Trophoblast cell (in vitro differentiated cells and primary cell): ENCODE results near the gene OSTC. TPM values are rescaled to one million over a fixed set of nuclear protein-coding genes. Genes with fewer than 3 reads are reported as not detected.

Experiments
- DNase-seq, 2 donors: peaks; one replicate each; pipeline ENCODE4 v3.0.0-alpha.2; 2016
- H2AFZ ChIP-seq: 2 replicates; pipeline ENCODE4 v1.6.1; 2013; ENCODE audit warnings: low read length, moderate library complexity, mild to moderate bottlenecking; ENCODE audit not compliant: insufficient read depth, poor library complexity
- H2AK5ac ChIP-seq: 2 replicates; pipeline ENCODE4 v1.6.1; 2013; ENCODE audit warnings: mild to moderate bottlenecking, low read length
- H2BK120ac ChIP-seq: 2 replicates; pipeline ENCODE4 v1.6.1; 2013; ENCODE audit warnings: low read length, mild to moderate bottlenecking, moderate library complexity; ENCODE audit not compliant: insufficient read depth, poor library complexity
- H2BK12ac ChIP-seq: 2 replicates; pipeline ENCODE4 v1.6.1; 2013; ENCODE audit warnings: mild to moderate bottlenecking, low read length, moderate library complexity
- H2BK5ac ChIP-seq: 2 replicates; pipeline ENCODE4 v1.6.1; 2013; ENCODE audit warnings: low read length, low read depth, moderate library complexity, mild to moderate bottlenecking; ENCODE audit not compliant: poor library complexity
- H3K14ac ChIP-seq: 2 replicates; pipeline ENCODE4 v1.6.1; 2013; ENCODE audit warnings: mild to moderate bottlenecking, low read length
- H3K18ac ChIP-seq: 2 replicates; pipeline ENCODE4 v1.6.1; 2013; ENCODE audit warnings: mild to moderate bottlenecking, low read length
- H3K23ac ChIP-seq: 2 replicates; pipeline ENCODE4 v1.6.1; 2013; ENCODE audit warnings: low read length
- H3K27ac ChIP-seq: 2 replicates; pipeline ENCODE4 v1.5.1; 2013; ENCODE audit warnings: low read depth, mild to moderate bottlenecking, inconsistent platforms, low read length, moderate library complexity
- H3K27me3 ChIP-seq: 2 replicates; pipeline ENCODE4 v1.6.1; 2013; ENCODE audit warnings: inconsistent platforms, mild to moderate bottlenecking, low read length, moderate library complexity; ENCODE audit not compliant: insufficient read depth
- H3K36me3 ChIP-seq, 2 experiments: 1 replicate in 1 of 2; 2 replicates in 1 of 2; pipeline ENCODE4 v1.6.1; 2013; ENCODE audit warnings: low read length in 2 of 2, mild to moderate bottlenecking in 2 of 2, moderate library complexity in 1 of 2; ENCODE audit not compliant: insufficient read depth in 2 of 2, control insufficient read depth in 1 of 2
- H3K4ac ChIP-seq: 2 replicates; pipeline ENCODE4 v1.6.1; 2013; ENCODE audit warnings: low read depth, mild to moderate bottlenecking, low read length, moderate library complexity
- H3K4me1 ChIP-seq, 2 experiments: 1 replicate in 1 of 2; 2 replicates in 1 of 2; pipeline ENCODE4 v1.6.1; 2013; ENCODE audit warnings: low read length in 2 of 2, mild to moderate bottlenecking in 2 of 2, moderate library complexity in 1 of 2; ENCODE audit not compliant: insufficient read depth in 2 of 2, control insufficient read depth in 1 of 2
- H3K4me2 ChIP-seq: 2 replicates; pipeline ENCODE4 v1.6.1; 2013; ENCODE audit warnings: inconsistent platforms, mild to moderate bottlenecking, low read length, moderate library complexity
- H3K4me3 ChIP-seq: 2 replicates; pipeline ENCODE4 v1.5.1; 2013; ENCODE audit warnings: mild to moderate bottlenecking, low read depth, low read length, inconsistent platforms
- H3K79me1 ChIP-seq: one replicate; pipeline ENCODE4 v1.6.1; 2013; ENCODE audit warnings: low read length
- H3K79me2 ChIP-seq: 2 replicates; pipeline ENCODE4 v1.6.1; 2013; ENCODE audit warnings: low read length, mild to moderate bottlenecking; ENCODE audit not compliant: control insufficient read depth, insufficient read depth, poor library complexity
- H3K9ac ChIP-seq: 2 replicates; pipeline ENCODE4 v1.6.1; 2013; ENCODE audit warnings: mild to moderate bottlenecking, low read length
- H3K9me3 ChIP-seq: 2 replicates; pipeline ENCODE4 v1.6.1; 2013; ENCODE audit warnings: low read depth, mild to moderate bottlenecking, control low read depth, inconsistent platforms, low read length; ENCODE audit not compliant: insufficient read depth
- H4K12ac ChIP-seq: 2 replicates; pipeline ENCODE4 v1.6.1; 2013; ENCODE audit warnings: low read depth, mild to moderate bottlenecking, low read length, moderate library complexity
- H4K8ac ChIP-seq: 2 replicates; pipeline ENCODE4 v1.6.1; 2013; ENCODE audit warnings: low read depth, mild to moderate bottlenecking, low read length, moderate library complexity
- H4K91ac ChIP-seq: one replicate; pipeline ENCODE4 v1.6.1; 2013; ENCODE audit warnings: low read depth, mild to moderate bottlenecking, low read length, moderate library complexity
- WGBS: extraction: QIAGEN DNeasy Blood & Tissue Kit; methylation state at CpG from one replicate; pipeline ENCODE4 v1.1.7; 2013; ENCODE audit warnings: missing lambda C conversion rate; ENCODE audit not compliant: insufficient read length, insufficient coverage; ENCODE audit errors: extremely low coverage; 5-methylcytosine and 5-hydroxymethylcytosine counted together
- polyA plus RNA-seq: library from polyadenylated mRNA; stranded (reverse); fragments of 200-250 nt; gene quantifications from 2 replicates; pipeline ENCODE4 v1.2.3, GENCODE V29; 2013

Gene OSTC
- 332 and 337 TPM in 2 replicates for polyA plus RNA-seq

GRCh38 chr4:108650212-108651013 lies at the start of gene OSTC:
OSTC (plus strand) TSS chr4:108650599; CDS start chr4:108650656, 57 bp downstream.
- peak within 1 kb of the TSS; percentile 97 for H3K18ac ChIP-seq
- peak within 1 kb of the TSS; percentile 76 for H3K4me2 ChIP-seq
- peak within 1 kb of the TSS; percentile 52 for H3K27ac ChIP-seq
- peak within 1 kb of the TSS; percentile 97 for H3K9ac ChIP-seq
- peak within 1 kb of the TSS; percentile 85 for H2AFZ ChIP-seq
- H3K23ac ChIP-seq, result no peak within 1 kb of the TSS
- H4K8ac ChIP-seq, result peak within 1 kb of the TSS; percentile 93
- DNase-seq, result peak; percentile 97 to 99
- no peaks in the 10 kb centered on the region for H3K4me1 ChIP-seq
- H2BK120ac ChIP-seq, result peak within 1 kb of the TSS; percentile 88
- H2BK5ac ChIP-seq, result peak within 1 kb of the TSS; percentile 80
- H3K4me3 ChIP-seq, result peak within 1 kb of the TSS; percentile 98
- peaks cover 8% of the 10 kb centered on the region for H3K79me2 ChIP-seq
- H3K9me3 ChIP-seq, result no peaks in the 10 kb centered on the region
- WGBS, result no CpG with 5 or more reads among the region's 45 CpGs
- peaks cover 0 to 6% of the 10 kb centered on the region in 2 experiments for H3K36me3 ChIP-seq
- H2AK5ac ChIP-seq, result peak within 1 kb of the TSS; percentile 88
- H3K79me1 ChIP-seq, result peaks cover 7% of the 10 kb centered on the region
- H3K4ac ChIP-seq, result peak within 1 kb of the TSS; percentile 95
- H2BK12ac ChIP-seq, result no peak within 1 kb of the TSS
- H3K14ac ChIP-seq, result peak within 1 kb of the TSS; percentile 97
- H4K12ac ChIP-seq, result peak within 1 kb of the TSS; percentile 92
- peak within 1 kb of the TSS; percentile 91 for H4K91ac ChIP-seq
- no peaks in the 10 kb centered on the region for H3K27me3 ChIP-seq

- Histone ChIP-seq H3K27me3 (no peaks in the 10 kb centered on the region), H2BK120ac (no peak overlapping the region), H4K12ac (no peak overlapping the region), H2AFZ (no peak overlapping the region), H3K79me1 (no peaks in the 10 kb centered on the region), H4K8ac (no peak overlapping the region), H3K4me1 (no peaks in the 10 kb centered on the region), H3K36me3 (no peaks in the 10 kb centered on the region), H3K18ac (no peak overlapping the region), H2BK12ac (no peak overlapping the region), H3K9ac (no peak overlapping the region), H3K9me3 (no peaks in the 10 kb centered on the region), H3K23ac (no peak overlapping the region), H3K4me2 (no peak overlapping the region), H4K91ac (no peak overlapping the region), H3K27ac (no peak overlapping the region), H2AK5ac (no peak overlapping the region), H2BK5ac (no peak overlapping the region), H3K14ac (no peak overlapping the region), H3K79me2 (no peaks in the 10 kb centered on the region), H3K4ac (no peak overlapping the region), H3K4me3 (no peak overlapping the region)
- WGBS, result no CpG with 5 or more reads among the region's 3 CpGs
- no peak for DNase-seq
These were observed 49.3 kb upstream of the OSTC start for GRCh38 chr4:108601106-108601505.

GRCh38 chr4:108601532-108601931 lies 48.9 kb upstream of the OSTC start:
- Histone ChIP-seq H2BK12ac (no peak overlapping the region), H4K8ac (no peak overlapping the region), H3K9me3 (no peaks in the 10 kb centered on the region), H3K36me3 (no peaks in the 10 kb centered on the region), H3K9ac (no peak overlapping the region), H2BK120ac (no peak overlapping the region), H3K4me3 (no peak overlapping the region), H3K27me3 (no peaks in the 10 kb centered on the region), H3K4me2 (no peak overlapping the region), H3K4me1 (no peaks in the 10 kb centered on the region), H2AK5ac (no peak overlapping the region), H3K79me2 (no peaks in the 10 kb centered on the region), H3K27ac (no peak overlapping the region), H3K4ac (no peak overlapping the region), H2BK5ac (no peak overlapping the region), H3K79me1 (no peaks in the 10 kb centered on the region), H4K91ac (no peak overlapping the region), H4K12ac (no peak overlapping the region), H3K14ac (no peak overlapping the region), H3K18ac (no peak overlapping the region), H3K23ac (no peak overlapping the region), H2AFZ (no peak overlapping the region)
- WGBS, result no CpG with 5 or more reads among the region's 1 CpG
- no peak for DNase-seq

- no peaks in the 10 kb centered on the region for H3K36me3 ChIP-seq
- H3K79me2 ChIP-seq, result no peaks in the 10 kb centered on the region
- H3K9me3 ChIP-seq, result no peaks in the 10 kb centered on the region
- no peak overlapping the region for H3K4me3 ChIP-seq
- H3K79me1 ChIP-seq, result no peaks in the 10 kb centered on the region
- H4K91ac ChIP-seq, result no peak overlapping the region
- H3K4ac ChIP-seq, result no peak overlapping the region
- no peak overlapping the region for H2BK120ac ChIP-seq
- no peak overlapping the region for H3K27ac ChIP-seq
- H3K4me1 ChIP-seq, result no peaks in the 10 kb centered on the region
- no peaks in the 10 kb centered on the region for H3K27me3 ChIP-seq
- no peak overlapping the region for H3K9ac ChIP-seq
- H4K12ac ChIP-seq, result no peak overlapping the region
- H2AFZ ChIP-seq, result no peak overlapping the region
- no peak overlapping the region for H3K23ac ChIP-seq
- no peak overlapping the region for H2BK5ac ChIP-seq
- no peak overlapping the region for H3K14ac ChIP-seq
- DNase-seq, result no peak
- no peak overlapping the region for H3K4me2 ChIP-seq
- no CpG with 5 or more reads among the region's 3 CpGs for WGBS
- H4K8ac ChIP-seq, result no peak overlapping the region
- H2AK5ac ChIP-seq, result no peak overlapping the region
- H2BK12ac ChIP-seq, result no peak overlapping the region
- H3K18ac ChIP-seq, result no peak overlapping the region
These were observed 48.2 kb upstream of the OSTC start for GRCh38 chr4:108602163-108602562.
